Heart left ventricle (tissue), 13 donors: ENCODE measurements around the gene TTLL5.

ENCODE experiments used
- POLR2A ChIP-seq, 2 donors: fragments of 450-650 bp; IDR thresholded peaks; one replicate each; pipeline ENCODE4 v1.6.1; 2017; ENCODE audit warnings: antibody characterized with exemption in 2 of 2, mild to moderate bottlenecking in 2 of 2, moderate library complexity in 2 of 2
- TF ChIP-seq, protein P1 (sequence below), 12 donors: fragments of 200-600 bp; sonication (generic) in 4 of 12; IDR thresholded peaks; one replicate each; pipeline versions ENCODE4 v1.5.0 to v1.8.0; 2018 to 2022; ENCODE audit warnings: antibody characterized with exemption in 12 of 12, mild to moderate bottlenecking in 5 of 12
- donor health status: ischemic (EF 13 %, LVEDD 7.1; RV severe dilation, severe dysfunction).
- donor health status: DM: no; HTN: yes; CAD: no.
- donor health status: DM: no; HTN: no; CAD: no.
- donor health status: ischemic (EF 25% LVEDD 6.9; RV normal size, moderate dysfunction).
- donor health status: ischemic (EF 25% LVEDD 5.7; RV mildly dilated, moderate dysfunction).
- donor health status: ischemic (EF 35%, LVEDD 5.7; RV mildly dilated, moderate dysfunction).
- donor health status: nonischemic (EF 11% LVEDD 7.7; RV severe dilation, severe dysfunction).
- donor health status: DM: yes; HTN: yes; CAD: no.
- donor health status: PGD.
- donor health status: ischemic (EF 29% LVEDD 5.4; RV normal size, mild dysfunction).
- donor health status: nonischemic (EF 23%, LVEDD 6.1; RV moderate dilation, normal function).

DNA sequence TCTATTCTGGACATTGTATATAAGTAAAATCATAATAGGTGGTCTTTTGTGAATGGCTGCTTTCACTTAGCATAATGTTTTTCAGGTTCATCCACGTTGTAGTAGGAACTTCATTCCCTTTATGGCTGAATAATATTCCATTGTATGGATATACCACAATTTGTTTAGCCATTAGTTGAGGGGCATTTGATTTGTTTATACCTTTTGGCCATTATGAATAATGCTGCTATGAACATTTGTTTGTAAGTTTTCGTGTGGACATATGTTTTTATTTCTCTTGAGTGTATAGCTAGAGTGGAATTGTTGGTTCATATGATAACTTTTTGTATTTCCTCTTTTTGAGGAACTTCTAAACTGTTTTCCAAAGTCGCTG, 123.3 kb downstream of the TTLL5 start:
- TF ChIP-seq, protein P1, sequence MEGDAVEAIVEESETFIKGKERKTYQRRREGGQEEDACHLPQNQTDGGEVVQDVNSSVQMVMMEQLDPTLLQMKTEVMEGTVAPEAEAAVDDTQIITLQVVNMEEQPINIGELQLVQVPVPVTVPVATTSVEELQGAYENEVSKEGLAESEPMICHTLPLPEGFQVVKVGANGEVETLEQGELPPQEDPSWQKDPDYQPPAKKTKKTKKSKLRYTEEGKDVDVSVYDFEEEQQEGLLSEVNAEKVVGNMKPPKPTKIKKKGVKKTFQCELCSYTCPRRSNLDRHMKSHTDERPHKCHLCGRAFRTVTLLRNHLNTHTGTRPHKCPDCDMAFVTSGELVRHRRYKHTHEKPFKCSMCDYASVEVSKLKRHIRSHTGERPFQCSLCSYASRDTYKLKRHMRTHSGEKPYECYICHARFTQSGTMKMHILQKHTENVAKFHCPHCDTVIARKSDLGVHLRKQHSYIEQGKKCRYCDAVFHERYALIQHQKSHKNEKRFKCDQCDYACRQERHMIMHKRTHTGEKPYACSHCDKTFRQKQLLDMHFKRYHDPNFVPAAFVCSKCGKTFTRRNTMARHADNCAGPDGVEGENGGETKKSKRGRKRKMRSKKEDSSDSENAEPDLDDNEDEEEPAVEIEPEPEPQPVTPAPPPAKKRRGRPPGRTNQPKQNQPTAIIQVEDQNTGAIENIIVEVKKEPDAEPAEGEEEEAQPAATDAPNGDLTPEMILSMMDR (IDR thresholded peaks at IDR 0.05), result no peak
- TF ChIP-seq POLR2A (IDR thresholded peaks at IDR 0.05), result no peak
